GM18505 (cell line): ENCODE results near the gene RESP18.
A peak's percentile ranks its signal among the peaks of the same experiment; 100 is the strongest.

Experiments
- ATAC-seq: cut with Tn5 transposase; IDR thresholded peaks from one replicate; pipeline ENCODE4 v1.9.1; 2021; ENCODE audit not compliant: unreplicated experiment
- POLR2A ChIP-seq: IDR thresholded peaks from 4 replicates; pipeline ENCODE4 v1.6.1; 2011; ENCODE audit warnings: borderline replicate concordance; ENCODE audit not compliant: insufficient read depth, insufficient read length; ENCODE audit errors: extremely low read depth

Gene RESP18

GRCh38 chr2:219332542-219332941 is at the start of gene RESP18:
RESP18 (minus strand) TSS chr2:219332744.
- no peak for TF ChIP-seq POLR2A
- no peak for ATAC-seq

GRCh38 chr2:219381448-219381847 is 48.9 kb upstream of the RESP18 start:
- ATAC-seq = no peak
- TF ChIP-seq POLR2A = no peak

GRCh38 chr2:219380926-219381325 is 48.4 kb upstream of the RESP18 start:
- ATAC-seq = no peak
- no peak for TF ChIP-seq POLR2A

- TF ChIP-seq POLR2A = no peak
- no peak for ATAC-seq
Measured at GRCh38 chr2:219378163-219378851, 45.8 kb upstream of the RESP18 start.

GRCh38 chr2:219369447-219369861 is 36.9 kb upstream of the RESP18 start:
- ATAC-seq = no peak
- TF ChIP-seq POLR2A = no peak

GRCh38 chr2:219368690-219369191 is 36.2 kb upstream of the RESP18 start:
- ATAC-seq = no peak
- no peak for TF ChIP-seq POLR2A

GRCh38 chr2:219362524-219363164 is 30.1 kb upstream of the RESP18 start:
- peak; percentile 91 for ATAC-seq
- no peak for TF ChIP-seq POLR2A

GRCh38 chr2:219362072-219362471 is 29.5 kb upstream of the RESP18 start:
- no peak for TF ChIP-seq POLR2A
- ATAC-seq = no peak

- ATAC-seq = no peak
- no peak for TF ChIP-seq POLR2A
Measured at GRCh38 chr2:219358170-219359075, 25.9 kb upstream of the RESP18 start.

- no peak for TF ChIP-seq POLR2A
- no peak for ATAC-seq
Measured at GRCh38 chr2:219356834-219357233, 24.3 kb upstream of the RESP18 start.

GRCh38 chr2:219354582-219354981 is 22.0 kb upstream of the RESP18 start:
- ATAC-seq = no peak
- TF ChIP-seq POLR2A = no peak

GRCh38 chr2:219353129-219353528 is 20.6 kb upstream of the RESP18 start:
- ATAC-seq = no peak
- no peak for TF ChIP-seq POLR2A

GRCh38 chr2:219352448-219353023 is 20.0 kb upstream of the RESP18 start:
- no peak for TF ChIP-seq POLR2A
- ATAC-seq = no peak
